ENCODE measurements around the gene ABCA6.
"Not testable (repeated sequence)": the region's sequence is repeated elsewhere in the genome, so short reads cannot be mapped to it uniquely, and the experiment has no call there.

DNA sequence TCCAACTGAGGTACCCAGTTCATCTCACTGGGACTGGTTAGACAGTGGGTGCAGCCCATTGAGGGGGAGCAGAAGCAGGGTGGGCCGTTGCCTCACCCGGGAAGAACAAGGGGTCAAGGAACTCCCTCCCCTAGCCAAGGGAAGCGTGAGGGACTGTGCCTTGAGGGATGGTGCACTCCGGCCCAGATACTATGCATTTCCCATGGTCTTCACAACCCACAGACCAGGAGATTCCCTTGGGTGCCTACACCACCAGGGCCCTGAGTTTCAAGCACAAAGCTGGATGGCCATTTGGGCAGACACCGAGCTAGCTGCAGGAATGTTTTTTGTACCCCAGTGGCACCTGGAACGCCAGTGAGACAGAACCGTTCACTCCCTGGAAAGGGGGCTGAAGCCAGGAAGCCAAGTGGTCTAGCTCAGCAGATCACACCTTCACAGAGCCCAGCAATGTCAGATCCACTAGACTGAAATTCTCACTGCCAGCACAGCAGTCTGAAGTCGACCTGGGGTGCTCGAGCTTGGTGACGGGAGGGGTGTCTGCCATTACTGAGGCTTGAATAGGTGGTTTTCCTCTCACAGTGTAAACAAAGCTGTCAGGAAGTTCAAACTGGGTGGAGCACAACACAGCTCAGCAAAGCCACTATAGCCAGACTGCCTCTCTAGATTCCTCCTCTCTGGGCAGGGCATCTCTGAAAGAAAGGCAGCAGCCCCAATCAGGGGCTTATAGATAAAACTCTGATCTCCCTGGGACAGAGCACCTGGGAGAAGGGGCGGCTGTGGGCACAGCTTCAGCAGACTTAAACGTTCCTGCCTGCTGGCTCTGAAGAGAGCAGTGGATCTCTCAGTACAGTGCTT, 71.1 kb downstream of the ABCA6 start:
- not testable (repeated sequence) for TF ChIP-seq POLR2A (IDR thresholded peaks at IDR 0.05)
- TF ChIP-seq, protein P1, sequence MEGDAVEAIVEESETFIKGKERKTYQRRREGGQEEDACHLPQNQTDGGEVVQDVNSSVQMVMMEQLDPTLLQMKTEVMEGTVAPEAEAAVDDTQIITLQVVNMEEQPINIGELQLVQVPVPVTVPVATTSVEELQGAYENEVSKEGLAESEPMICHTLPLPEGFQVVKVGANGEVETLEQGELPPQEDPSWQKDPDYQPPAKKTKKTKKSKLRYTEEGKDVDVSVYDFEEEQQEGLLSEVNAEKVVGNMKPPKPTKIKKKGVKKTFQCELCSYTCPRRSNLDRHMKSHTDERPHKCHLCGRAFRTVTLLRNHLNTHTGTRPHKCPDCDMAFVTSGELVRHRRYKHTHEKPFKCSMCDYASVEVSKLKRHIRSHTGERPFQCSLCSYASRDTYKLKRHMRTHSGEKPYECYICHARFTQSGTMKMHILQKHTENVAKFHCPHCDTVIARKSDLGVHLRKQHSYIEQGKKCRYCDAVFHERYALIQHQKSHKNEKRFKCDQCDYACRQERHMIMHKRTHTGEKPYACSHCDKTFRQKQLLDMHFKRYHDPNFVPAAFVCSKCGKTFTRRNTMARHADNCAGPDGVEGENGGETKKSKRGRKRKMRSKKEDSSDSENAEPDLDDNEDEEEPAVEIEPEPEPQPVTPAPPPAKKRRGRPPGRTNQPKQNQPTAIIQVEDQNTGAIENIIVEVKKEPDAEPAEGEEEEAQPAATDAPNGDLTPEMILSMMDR (IDR thresholded peaks at IDR 0.05) = not testable (repeated sequence)
